PC-3 (cell line): ENCODE data around the gene IRF8. TPM values are rescaled to one million over a fixed set of nuclear protein-coding genes. Genes with fewer than 3 reads are reported as not detected.

Experiments used
- ATAC-seq: fragments of 200-7000 bp; cut with Tn5 transposase; 2 replicates; pipeline ENCODE4 v1.9.1; 2020; ENCODE audit warnings: mild to moderate bottlenecking, moderate library complexity
- BruUV-seq: library from RNA; stranded (reverse); fragments of 400-500 nt; replicated peaks from 2 replicates; lab custom pipeline; 2021; lab: Mats Ljungman, UMichigan
- CTCF ChIA-PET: fragments of 300-600 bp; sonication (Branson Sonifier 250); formaldehyde crosslinking; loops from one replicate; lab custom pipeline; 2022; ENCODE audit warnings: antibody characterized with exemption; lab: Charles Lee
- POLR2A ChIA-PET: fragments of 300-600 bp; sonication (Branson Sonifier 250); formaldehyde crosslinking; loops from one replicate; lab custom pipeline; 2022; ENCODE audit warnings: antibody characterized with exemption; ENCODE audit not compliant: unreplicated experiment; lab: Charles Lee
- DNase-seq: peaks from one replicate; pipeline ENCODE4 v3.0.0-alpha.2; 2015
- H2AFZ ChIP-seq: fragments of 300-600 bp; sonication (generic); 2 replicates; pipeline ENCODE4 v1.6.0; 2016; ENCODE audit warnings: antibody characterized with exemption, low read length
- H3F3A ChIP-seq: fragments of 300-600 bp; sonication (generic); one replicate; pipeline ENCODE4 v1.6.0; 2017; ENCODE audit warnings: antibody characterized with exemption, low read length, control low read depth, mild to moderate bottlenecking; ENCODE audit not compliant: unreplicated experiment
- H3K27ac ChIP-seq: fragments of 300-600 bp; sonication (generic); 2 replicates; pipeline ENCODE4 v1.5.1; 2016; ENCODE audit warnings: mild to moderate bottlenecking, low read length
- H3K27me3 ChIP-seq: fragments of 300-600 bp; sonication (generic); 2 replicates; pipeline ENCODE4 v1.6.1; 2016; ENCODE audit warnings: low read length, mixed read lengths
- H3K36me3 ChIP-seq: fragments of 300-600 bp; sonication (generic); 2 replicates; pipeline ENCODE4 v1.6.1; 2016; ENCODE audit warnings: low read depth, mixed run types, low read length, mixed read lengths
- H3K4me1 ChIP-seq: fragments of 300-600 bp; sonication (generic); 2 replicates; pipeline ENCODE4 v1.5.1; 2016; ENCODE audit warnings: low read length; ENCODE audit not compliant: insufficient read depth
- H3K4me2 ChIP-seq: fragments of 300-600 bp; sonication (generic); 2 replicates; pipeline ENCODE4 v1.6.0; 2016; ENCODE audit warnings: low read length
- H3K4me3 ChIP-seq: fragments of 300-600 bp; sonication (generic); 2 replicates; pipeline ENCODE4 v1.5.1; 2016; ENCODE audit warnings: mild to moderate bottlenecking, low read length, mixed read lengths
- H3K79me2 ChIP-seq: fragments of 300-600 bp; sonication (generic); 2 replicates; pipeline ENCODE4 v1.6.1; 2017; ENCODE audit warnings: low read length, mixed read lengths
- H3K9ac ChIP-seq: fragments of 300-600 bp; sonication (generic); 2 replicates; pipeline ENCODE4 v1.6.0; 2016; ENCODE audit warnings: mild to moderate bottlenecking, low read length
- H3K9me2 ChIP-seq: fragments of 300-600 bp; sonication (generic); replicated peaks from 2 replicates; pipeline ENCODE4 v1.6.1; 2016; ENCODE audit warnings: mixed run types, low read length, mixed read lengths
- H3K9me3 ChIP-seq: fragments of 300-600 bp; sonication (generic); 2 replicates; pipeline ENCODE4 v1.6.1; 2016; ENCODE audit warnings: low read length, mixed read lengths
- H4K20me1 ChIP-seq: fragments of 300-600 bp; sonication (generic); 2 replicates; pipeline ENCODE4 v1.6.1; 2016; ENCODE audit warnings: low read length, mixed read lengths
- CTCF ChIP-seq: fragments of 300-600 bp; sonication (generic); conservative IDR thresholded peaks from 2 replicates; pipeline ENCODE4 v1.5.1; 2017; ENCODE audit warnings: antibody characterized with exemption, low read depth, mild to moderate bottlenecking, low read length
- EZH2 ChIP-seq: fragments of 300-600 bp; sonication (generic); IDR thresholded peaks from one replicate; pipeline ENCODE4 v1.6.1; 2017; ENCODE audit warnings: antibody characterized with exemption, mild to moderate bottlenecking, low read length; ENCODE audit not compliant: unreplicated experiment
- EZH2phosphoT487 ChIP-seq: fragments of 300-600 bp; sonication (generic); IDR thresholded peaks from 2 replicates; pipeline ENCODE4 v1.6.1; 2018; ENCODE audit warnings: mild to moderate bottlenecking, antibody characterized with exemption, low read length, borderline replicate concordance
- intact Hi-C: fragments of 100-400 bp; cut with micrococcal nuclease; formaldehyde crosslinking; loops from 2 replicates; pipeline ENCODE4 v1.9.0; 2023
- total RNA-seq: library from RNA; depleted of rRNA; stranded (reverse); fragments of >200 nt; gene quantifications from 2 replicates; pipeline ENCODE4 v1.2.3, GENCODE V29; 2014

Gene IRF8
- total RNA-seq, 1 experiment from 2014 or later = not detected

DNA sequence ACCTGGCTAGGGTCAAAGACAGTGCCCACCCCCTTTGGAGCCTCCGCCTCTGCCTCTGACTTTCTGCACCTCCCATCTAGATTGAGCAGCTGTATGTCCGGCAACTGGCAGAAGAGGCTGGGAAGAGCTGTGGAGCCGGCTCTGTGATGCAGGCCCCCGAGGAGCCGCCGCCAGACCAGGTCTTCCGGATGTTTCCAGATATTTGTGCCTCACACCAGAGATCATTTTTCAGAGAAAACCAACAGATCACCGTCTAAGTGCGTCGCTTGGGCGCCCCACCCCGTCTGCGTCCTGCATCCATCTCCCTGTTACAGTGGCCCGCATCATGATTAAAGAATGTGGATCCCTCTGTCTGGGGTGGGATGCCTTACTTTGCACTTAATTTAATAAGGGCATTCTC lies 22.1 kb downstream of the IRF8 start:
- H4K20me1 ChIP-seq = no peaks in the 10 kb centered on the region
- H2AFZ ChIP-seq = no peak overlapping the region
- ChIA-PET CTCF (no interaction called here), POLR2A (no interaction called here)
- no peaks in the 10 kb centered on the region for H3K36me3 ChIP-seq
- no peak for ATAC-seq
- intact Hi-C loops = no loop called here
- no peak overlapping the region for H3K9ac ChIP-seq
- no peaks in the 10 kb centered on the region for H3K79me2 ChIP-seq
- peaks cover 50% of the 10 kb centered on the region for H3K27me3 ChIP-seq
- DNase-seq = no peak
- no peaks in the 10 kb centered on the region for H3K9me2 ChIP-seq
- BruUV-seq = no TSS peak
- no peak overlapping the region for H3K27ac ChIP-seq
- TF ChIP-seq EZH2phosphoT487 (no peak), EZH2 (no peak), CTCF (no peak)
- H3K9me3 ChIP-seq = no peaks in the 10 kb centered on the region
- no peak overlapping the region for H3K4me3 ChIP-seq
- H3K4me2 ChIP-seq = no peak overlapping the region
- peaks cover 4% of the 10 kb centered on the region; the same call in 1 of the 2 replicates for H3K4me1 ChIP-seq
- no peaks in the 10 kb centered on the region for H3F3A ChIP-seq

GRCh38 chr16:85923153-85924021 lies 24.4 kb downstream of the IRF8 start:
- TF ChIP-seq EZH2 (no peak), EZH2phosphoT487 (no peak), CTCF (no peak)
- Histone ChIP-seq H2AFZ (no peak overlapping the region), H3K4me2 (no peak overlapping the region), H3K36me3 (no peaks in the 10 kb centered on the region), H3K4me1 (no peaks in the 10 kb centered on the region), H3K79me2 (no peaks in the 10 kb centered on the region), H3K9me3 (no peaks in the 10 kb centered on the region), H3K4me3 (no peak overlapping the region), H3F3A (no peaks in the 10 kb centered on the region), H3K27ac (no peak overlapping the region), H4K20me1 (no peaks in the 10 kb centered on the region), H3K9me2 (no peaks in the 10 kb centered on the region), H3K27me3 (peaks cover 69% of the 10 kb centered on the region), H3K9ac (no peak overlapping the region)
- intact Hi-C loops = no loop called here
- POLR2A ChIA-PET = no interaction called here
- CTCF ChIA-PET = no interaction called here
- DNase-seq = no peak
- no TSS peak for BruUV-seq
- no peak for ATAC-seq

DNA sequence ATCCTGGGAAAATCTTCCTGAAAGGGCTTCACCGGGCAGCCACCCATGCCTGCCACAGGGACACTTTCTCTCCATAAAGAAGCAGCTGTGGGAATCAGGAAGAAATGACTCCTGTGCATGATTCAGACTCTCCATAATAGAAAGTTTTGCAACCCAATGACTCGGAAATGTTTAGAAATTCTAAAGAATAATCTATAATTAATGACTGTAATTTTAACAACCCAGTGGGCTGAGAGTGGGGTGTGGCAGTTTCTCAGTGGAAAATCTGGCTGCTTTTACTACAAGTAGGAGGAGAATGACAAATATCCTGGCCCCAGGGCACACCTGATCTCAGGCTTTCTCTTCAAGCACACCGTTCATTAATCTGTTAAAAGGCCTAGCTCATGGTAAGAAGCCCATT lies 25.7 kb downstream of the IRF8 start:
- no peaks in the 10 kb centered on the region for H3K36me3 ChIP-seq
- H3K4me3 ChIP-seq = no peak overlapping the region
- H3K79me2 ChIP-seq = no peaks in the 10 kb centered on the region
- no peak overlapping the region for H3K27ac ChIP-seq
- no peaks in the 10 kb centered on the region for H3K9me3 ChIP-seq
- POLR2A ChIA-PET = no interaction called here
- no peaks in the 10 kb centered on the region for H3F3A ChIP-seq
- H3K9me2 ChIP-seq = no peaks in the 10 kb centered on the region
- CTCF ChIA-PET = no interaction called here
- no TSS peak for BruUV-seq
- intact Hi-C loops = no loop called here
- H3K4me1 ChIP-seq = no peaks in the 10 kb centered on the region
- H3K27me3 ChIP-seq = peaks cover 76% of the 10 kb centered on the region
- H4K20me1 ChIP-seq = no peaks in the 10 kb centered on the region
- peak; percentile 14 for DNase-seq
- TF ChIP-seq EZH2phosphoT487 = no peak
- no peak for TF ChIP-seq CTCF
- TF ChIP-seq EZH2 = no peak
- H2AFZ ChIP-seq = no peak overlapping the region
- ATAC-seq = no peak
- no peak overlapping the region for H3K4me2 ChIP-seq
- H3K9ac ChIP-seq = no peak overlapping the region
